T follicular helper cell (primary cell): ENCODE results near the gene CTPS2.
"Not testable (repeated sequence)": the region's sequence is repeated elsewhere in the genome, so short reads cannot be mapped to it uniquely, and the experiment has no call there.

Source experiments
- DNase-seq: peaks from one replicate; pipeline ENCODE4 v3.0.0-alpha.2; 2020; ENCODE audit warnings: low read depth
- total RNA-seq, 2 experiments: gene quantifications; one replicate each; lab custom pipeline; 2026; lab: John Stamatoyannopoulos, UW

CTPS2 gene
- 4.9 to 10.0 reads per million in 2 experiments for total RNA-seq

- peak; percentile 13 for DNase-seq
Measured at GRCh38 chrX:16712548-16713155, at the start of gene CTPS2. TSS of gene CTPS2 (minus strand) at chrX:16712669. CDS start at chrX:16702902, 9,767 bp downstream.

- DNase-seq: not testable (repeated sequence)
Measured at GRCh38 chrX:16761500-16761899, 49.0 kb upstream of the CTPS2 start.

- no peak for DNase-seq
Measured at GRCh38 chrX:16756724-16757123, 44.3 kb upstream of the CTPS2 start.

- DNase-seq: no peak
Measured at GRCh38 chrX:16754019-16754418, 41.5 kb upstream of the CTPS2 start.

- no peak for DNase-seq
Measured at GRCh38 chrX:16750136-16750535, 37.7 kb upstream of the CTPS2 start.

- DNase-seq: no peak
Measured at GRCh38 chrX:16748425-16748824, 36.0 kb upstream of the CTPS2 start.

GRCh38 chrX:16745659-16746058 lies 33.2 kb upstream of the CTPS2 start:
- no peak for DNase-seq

- no peak for DNase-seq
Measured at GRCh38 chrX:16745102-16745501, 32.6 kb upstream of the CTPS2 start.

GRCh38 chrX:16743604-16744325 lies 31.3 kb upstream of the CTPS2 start:
- DNase-seq: no peak

GRCh38 chrX:16739574-16739973 lies 27.1 kb upstream of the CTPS2 start:
- DNase-seq: no peak

GRCh38 chrX:16737024-16737423 lies 24.6 kb upstream of the CTPS2 start:
- DNase-seq: no peak

GRCh38 chrX:16733013-16733412 lies 20.5 kb upstream of the CTPS2 start:
- DNase-seq: no peak

GRCh38 chrX:16730450-16730849 lies 18.0 kb upstream of the CTPS2 start:
- no peak for DNase-seq

GRCh38 chrX:16727637-16728036 lies 15.2 kb upstream of the CTPS2 start:
- DNase-seq: no peak

GRCh38 chrX:16726347-16726988 lies 14.0 kb upstream of the CTPS2 start:
- DNase-seq: not testable (repeated sequence)

GRCh38 chrX:16725072-16725471 lies 12.6 kb upstream of the CTPS2 start:
- no peak for DNase-seq

GRCh38 chrX:16722481-16722880 lies 10.0 kb upstream of the CTPS2 start:
- DNase-seq: no peak

GRCh38 chrX:16719334-16720084 lies 7.0 kb upstream of the CTPS2 start, which contains the start of gene SYAP1:
TSS of gene SYAP1 (plus strand) at chrX:16719612. CDS start at chrX:16719725, 113 bp downstream.
- DNase-seq: peak; percentile 94

- DNase-seq: no peak
Measured at GRCh38 chrX:16718824-16719333, 6.4 kb upstream of the CTPS2 start.

GRCh38 chrX:16716451-16716850 lies 4.0 kb upstream of the CTPS2 start:
- DNase-seq: not testable (repeated sequence)

- not testable (repeated sequence) for DNase-seq
Measured at GRCh38 chrX:16715638-16716037, 3.2 kb upstream of the CTPS2 start.

GRCh38 chrX:16714504-16714903 lies 2.0 kb upstream of the CTPS2 start:
- DNase-seq: no peak
